ENCODE data around the gene MPC1L. TPM values are rescaled to one million over a fixed set of nuclear protein-coding genes. Genes with fewer than 3 reads are reported as not detected.

Gene MPC1L
- total and polyA plus RNA-seq, 2 of the 8 experiments (the other 6 are each of a cell fraction or from before 2014, with no cell fraction given), result not detected

GRCh38 chrX:40579900-40580536 lies 43.2 kb upstream of the MPC1L start:
- no peak overlapping the region for H3K14ac ChIP-seq (ENCODE audit: insufficient read length)
- H4K91ac ChIP-seq (replicated peaks; ENCODE audit: insufficient read length, low read length), result no peak overlapping the region
- H3K9me3 ChIP-seq (ENCODE audit: insufficient read depth in 2 of 2, low read depth in 1 of 2, low read length in 1 of 2), result no peaks in the 10 kb centered on the region
- H2BK120ac ChIP-seq (replicated peaks; ENCODE audit: low read depth, low read length), result no peak overlapping the region
- H4K8ac ChIP-seq (ENCODE audit: extremely low read depth, insufficient read depth, low read length), result no peak overlapping the region
- H3K4me1 ChIP-seq (replicated peaks in 1 of 4; ENCODE audit: control insufficient read depth in 3 of 4, insufficient read depth in 4 of 4, low read length in 3 of 4), result no peaks in the 10 kb centered on the region
- no peak overlapping the region; the same call in 1 of the 2 replicates for H2BK5ac ChIP-seq (ENCODE audit: low read depth, low read length)
- no peaks in the 10 kb centered on the region for H3K27me3 ChIP-seq (replicated peaks in 1 of 4; ENCODE audit: control insufficient read depth in 3 of 4, extremely low read depth in 1 of 4, insufficient read depth in 3 of 4, low read length in 3 of 4)
- no peak overlapping the region for H3K23ac ChIP-seq (ENCODE audit: insufficient read length)
- H3K4me3 ChIP-seq (ENCODE audit: extremely low read depth in 1 of 4, insufficient read depth in 2 of 4, low read depth in 3 of 4, low read length in 4 of 4), result peak overlapping the region; percentile 65 to 78 (median 71)
- H4K20me1 ChIP-seq (replicated peaks in 1 of 2; ENCODE audit: control insufficient read depth in 1 of 2, insufficient read depth in 2 of 2, low read length in 2 of 2), result peaks cover 2 to 3% of the 10 kb centered on the region in 2 experiments
- no peak overlapping the region for H2AFZ ChIP-seq (ENCODE audit: low read length)
- no peak overlapping the region for H2BK15ac ChIP-seq (ENCODE audit: low read length)
- peak overlapping the region; percentile 59; the same call in 1 of the 2 replicates for H3K27ac ChIP-seq (ENCODE audit: low read depth, low read length)
- ChIA-PET POLR2A (ENCODE audit: partially characterized antibody) (interaction anchor here (0.8 kb wide), 1 partner anchor 38 kb away, joined by 3 read pairs; no protein-coding TSS in a partner anchor), CTCF (ENCODE audit: partially characterized antibody) (interaction anchor here (0.7 kb wide), 1 partner anchor 9 kb away, joined by 3 read pairs; no protein-coding TSS in a partner anchor)
- WGBS, 2 experiments (ENCODE audit: extremely low coverage in 1 of 2, insufficient coverage in 1 of 2, insufficient read length in 1 of 2, insufficient replicate concordance in 2 of 2, low coverage in 1 of 2, low lambda C conversion rate in 2 of 2, missing lambda C conversion rate in 1 of 2), result 18% methylated on average over 12 of the region's 12 CpGs; no CpG with 5 or more reads in 1 of the 2 experiments
- H3K56ac ChIP-seq (replicated peaks; ENCODE audit: insufficient read length, low read depth, low read length), result no peak overlapping the region
- H2BK20ac ChIP-seq (ENCODE audit: low read length), result no peak overlapping the region
- H3K79me1 ChIP-seq (ENCODE audit: low read depth, low read length), result no peaks in the 10 kb centered on the region
- FAIRE-seq (no peak), DNase-seq (ENCODE audit: low read depth in 1 of 2, low spot score in 2 of 2) (no peak)
- peak overlapping the region in 1 of 4 experiments; percentile 48; a peak in 2 of 7 replicates for H3K9ac ChIP-seq (replicated peaks in 1 of 4; ENCODE audit: extremely low read depth in 1 of 4, low read depth in 3 of 4, low read length in 3 of 4)
- no peak overlapping the region for H2BK12ac ChIP-seq (ENCODE audit: low read depth, low read length)
- H3K79me2 ChIP-seq (ENCODE audit: control insufficient read depth in 1 of 2, insufficient read depth in 2 of 2, low read length in 2 of 2), result peaks cover 0 to 27% of the 10 kb centered on the region in 2 experiments; a peak in 2 of 4 replicates
- H3K4me2 ChIP-seq (ENCODE audit: insufficient read depth in 1 of 2, low read depth in 2 of 2, low read length in 2 of 2), result peak overlapping the region; percentile 39 to 57
- peak overlapping the region; percentile 93 for H4K5ac ChIP-seq (ENCODE audit: insufficient read length, low read depth, low read length)
- H2AK5ac ChIP-seq (ENCODE audit: low read depth, low read length), result no peak overlapping the region
- no peaks in the 10 kb centered on the region for H3K23me2 ChIP-seq (ENCODE audit: low read depth, low read length)
- H3K4ac ChIP-seq (replicated peaks; ENCODE audit: insufficient read length, low read depth, low read length), result no peak overlapping the region
- no peak overlapping the region; the same call in 1 of the 2 replicates for H3K18ac ChIP-seq (ENCODE audit: extremely low read depth, low read length)
- no peaks in the 10 kb centered on the region for H3K36me3 ChIP-seq (ENCODE audit: control insufficient read depth in 2 of 4, insufficient read depth in 4 of 4, low read length in 3 of 4)
- TF ChIP-seq EGR1 (IDR thresholded peaks at IDR 0.05; ENCODE audit: borderline replicate concordance, low read depth, low read length) (no peak), HDAC6 (IDR thresholded peaks at IDR 0.05; ENCODE audit: low read depth, low read length) (no peak), RAD21 (IDR thresholded peaks at IDR 0.05 in 1 of 2, conservative IDR thresholded peaks at IDR 0.05 in 1 of 2; ENCODE audit: low read depth in 2 of 2, low read length in 2 of 2) (no peak), SP2 (IDR thresholded peaks at IDR 0.05; ENCODE audit: low read length) (no peak), TEAD4 (IDR thresholded peaks at IDR 0.05; ENCODE audit: low read depth, low read length) (no peak), GTF2F1 (IDR thresholded peaks at IDR 0.05; ENCODE audit: borderline replicate concordance, low read depth, low read length) (no peak), POU5F1 (IDR thresholded peaks at IDR 0.05; ENCODE audit: low read depth, low read length) (no peak), NRF1 (IDR thresholded peaks at IDR 0.05; ENCODE audit: low read depth, low read length) (no peak), KDM1A (IDR thresholded peaks at IDR 0.05; ENCODE audit: borderline replicate concordance, low read length) (no peak), MAX (IDR thresholded peaks at IDR 0.05) (no peak), SIX5 (IDR thresholded peaks at IDR 0.05; ENCODE audit: low read depth, low read length) (no peak), SP1 (IDR thresholded peaks at IDR 0.05; ENCODE audit: low read depth, low read length) (no peak), ASH2L (IDR thresholded peaks at IDR 0.05; ENCODE audit: low read length) (no peak)
